K562 (cell line): ENCODE data around the gene DENND5B. TPM values are rescaled to one million over a fixed set of nuclear protein-coding genes. Genes with fewer than 3 reads are reported as not detected.

Experiments
- ATF1 ChIP-seq, 2 experiments: fragments of 450-650 bp in 1 of 2; IDR thresholded peaks; 2 replicates each; pipeline ENCODE4 v1.6.1; 2016; ENCODE audit warnings: missing compliant biosample characterization in 1 of 2, missing genetic modification characterization in 1 of 2
- BDP1 ChIP-seq: IDR thresholded peaks from 3 replicates; pipeline ENCODE4 v1.6.1; 2011; ENCODE audit not compliant: insufficient read length, insufficient read depth
- CEBPG ChIP-seq, 3 experiments: fragments of 200-800 bp in 1 of 3; sonication (Bioruptor generic) in 1 of 3; sonication (generic) in 1 of 3; formaldehyde crosslinking in 1 of 3; IDR thresholded peaks in 2 of 3; conservative IDR thresholded peaks in 1 of 3; 2 replicates each; pipeline versions ENCODE4 v1.6.1 to v1.8.0; 2016 to 2022; ENCODE audit warnings: missing compliant biosample characterization in 2 of 3, missing genetic modification characterization in 2 of 3, mild to moderate bottlenecking in 1 of 3, missing genetic modification reagents in 1 of 3
- ELF2 ChIP-seq: fragments of 250-450 bp; sonication (Bioruptor Pico); IDR thresholded peaks from 2 replicates; pipeline ENCODE4 v1.5.0; 2021; ENCODE audit warnings: mild to moderate bottlenecking
- GABPB2 ChIP-seq: fragments of 250-450 bp; sonication (Bioruptor Pico); conservative IDR thresholded peaks from 2 replicates; pipeline ENCODE4 v1.5.1; 2021; ENCODE audit warnings: mild to moderate bottlenecking
- HDAC3 ChIP-seq: fragments of 450-650 bp; IDR thresholded peaks from 2 replicates; pipeline ENCODE4 v1.6.1; 2018; ENCODE audit warnings: borderline replicate concordance, mild to moderate bottlenecking, moderate library complexity; ENCODE audit not compliant: partially characterized antibody
- KDM2B ChIP-seq: fragments of 250-450 bp; sonication (Bioruptor Pico); IDR thresholded peaks from 2 replicates; pipeline ENCODE4 v1.8.0; 2021; ENCODE audit warnings: mild to moderate bottlenecking, moderate library complexity
- KLF13 ChIP-seq: fragments of 450-650 bp; IDR thresholded peaks from 2 replicates; pipeline ENCODE4 v1.6.1; 2016; ENCODE audit warnings: missing genetic modification characterization, low read depth, mild to moderate bottlenecking, missing compliant biosample characterization, moderate library complexity, borderline replicate concordance
- MEIS2 ChIP-seq: fragments of 450-650 bp; IDR thresholded peaks from 2 replicates; pipeline ENCODE4 v1.6.1; 2014; ENCODE audit warnings: mild to moderate bottlenecking; ENCODE audit not compliant: partially characterized antibody
- MTF1 ChIP-seq: fragments of 250-450 bp; sonication (Bioruptor Pico); IDR thresholded peaks from 2 replicates; pipeline ENCODE4 v1.9.0; 2021; ENCODE audit warnings: moderate library complexity, mild to moderate bottlenecking, inconsistent platforms, borderline replicate concordance
- NR3C1 ChIP-seq: sonication (generic); formaldehyde crosslinking; IDR thresholded peaks from 2 replicates; pipeline ENCODE4 v1.8.1; 2022; ENCODE audit warnings: missing genetic modification reagents
- NRF1 ChIP-seq, 2 experiments: fragments of 450-650 bp; IDR thresholded peaks in 1 of 2; conservative IDR thresholded peaks in 1 of 2; 2 replicates each; pipeline ENCODE4 v1.6.1; 2014; ENCODE audit warnings: mild to moderate bottlenecking in 2 of 2
- OTX1 ChIP-seq: fragments of 450-650 bp; formaldehyde crosslinking; IDR thresholded peaks from 2 replicates; pipeline ENCODE4 v1.4.0; 2022; ENCODE audit warnings: mild to moderate bottlenecking
- PRPF4 ChIP-seq: fragments of 200-400 bp; formaldehyde crosslinking; IDR thresholded peaks from one replicate; pipeline ENCODE4 v1.6.1; 2017; ENCODE audit warnings: low read length, low read depth, mild to moderate bottlenecking; ENCODE audit not compliant: insufficient read depth, poor library complexity, severe bottlenecking
- PYGO2 ChIP-seq: fragments of 450-650 bp; IDR thresholded peaks from 2 replicates; pipeline ENCODE4 v1.6.1; 2016; ENCODE audit warnings: mild to moderate bottlenecking, missing genetic modification characterization, moderate library complexity, missing compliant biosample characterization
- SPI1 ChIP-seq: IDR thresholded peaks from 2 replicates; pipeline ENCODE4 v1.6.1; 2011; ENCODE audit warnings: low read depth, low read length, control low read depth, borderline replicate concordance
- TCF7 ChIP-seq: sonication (generic); IDR thresholded peaks from 2 replicates; pipeline ENCODE4 v1.6.1; 2016; ENCODE audit warnings: antibody characterized with exemption, borderline replicate concordance
- ZNF830 ChIP-seq: fragments of 250-450 bp; sonication (Bioruptor Pico); IDR thresholded peaks from 2 replicates; pipeline ENCODE4 v1.5.0; 2021; ENCODE audit warnings: mild to moderate bottlenecking
- polyA plus RNA-seq, 8 experiments: library from polyadenylated mRNA; depleted of rRNA in 4 of 8; stranded (reverse) in 5 of 8; unstranded in 3 of 8; fragments of >200 nt; fragmentation: Nextera tagmentation in 2 of 8; fragmentation: Illumina TruSeq in 1 of 8; extraction: Ambion mirVana in 2 of 8; extraction: Trizol in 1 of 8; gene quantifications; 2 replicates each; pipeline versions ENCODE4 v1.2.1 to v1.2.3, GENCODE V29; 2011 to 2014; ENCODE audit warnings: inconsistent platforms in 1 of 8, missing spikeins in 1 of 8
- total RNA-seq, 7 experiments: library from RNA; depleted of rRNA in 6 of 7; stranded (reverse); fragments of >200 nt in 6 of 7; fragmentation: Illumina TruSeq in 2 of 7; extraction: Trizol in 2 of 7; gene quantifications; 2 replicates each; pipeline versions ENCODE4 v1.2.1 to v1.2.3, GENCODE V29; 2011 to 2021; ENCODE audit warnings: low replicate concordance in 1 of 7
- TF ChIP-seq, protein P1 (sequence below): sonication (generic); formaldehyde crosslinking; IDR thresholded peaks from 2 replicates; pipeline ENCODE4 v1.8.1; 2023; ENCODE audit warnings: mild to moderate bottlenecking, missing genetic modification reagents
- TF ChIP-seq, protein P2 (sequence below): fragments of 200-800 bp; sonication (Bioruptor generic); IDR thresholded peaks from 2 replicates; pipeline ENCODE4 v1.6.1; 2017; ENCODE audit warnings: missing genetic modification characterization, missing compliant biosample characterization
- TF ChIP-seq, protein P3 (sequence below): sonication (generic); formaldehyde crosslinking; IDR thresholded peaks from 2 replicates; pipeline ENCODE4 v1.8.0; 2022; ENCODE audit warnings: mild to moderate bottlenecking, missing genetic modification reagents

The DENND5B gene
- total and polyA plus RNA-seq, 9 of the 15 experiments (the other 6 are each of a cell fraction or from before 2014, with no cell fraction given): 0.99 to 6.0 (median 3.6) TPM

DNA sequence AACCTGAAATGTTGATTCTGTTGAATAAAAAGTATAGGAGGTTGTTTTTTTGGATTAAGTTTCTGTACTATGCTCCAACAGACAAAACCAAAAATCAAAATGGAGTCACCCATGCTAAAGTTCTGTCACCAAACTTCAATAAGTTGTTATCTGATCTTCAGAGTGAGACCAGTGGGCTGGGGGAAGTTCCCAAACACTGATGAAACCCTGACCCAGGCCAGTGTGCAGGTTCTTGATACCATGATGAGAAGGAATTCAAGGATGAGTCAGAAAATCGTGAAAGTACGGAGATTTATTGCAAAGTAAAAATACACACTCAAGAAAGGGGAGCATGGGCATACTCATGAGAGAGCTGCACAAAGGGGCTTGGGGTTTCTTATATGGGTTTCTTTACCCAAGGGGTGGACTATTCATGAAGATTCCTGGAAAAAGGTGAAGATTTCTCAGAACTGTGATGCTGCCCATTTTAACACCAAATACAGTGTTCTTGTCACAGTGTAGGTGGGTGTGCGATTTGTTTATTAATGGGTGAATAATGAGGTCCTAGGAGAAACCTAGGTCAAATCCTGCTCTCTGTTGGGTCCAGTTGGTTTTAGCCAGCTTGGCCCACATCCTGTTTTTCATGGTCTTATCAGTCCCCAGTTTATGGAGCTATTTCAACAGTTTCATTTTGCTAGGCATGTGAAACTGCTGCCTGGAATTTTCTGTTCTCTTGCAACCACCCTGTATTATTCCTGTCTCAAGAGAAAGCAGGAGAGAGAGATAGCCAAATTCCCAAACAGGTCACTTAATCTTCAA lies 27.5 kb upstream of the DENND5B start (continued):
- TF ChIP-seq, protein P1, sequence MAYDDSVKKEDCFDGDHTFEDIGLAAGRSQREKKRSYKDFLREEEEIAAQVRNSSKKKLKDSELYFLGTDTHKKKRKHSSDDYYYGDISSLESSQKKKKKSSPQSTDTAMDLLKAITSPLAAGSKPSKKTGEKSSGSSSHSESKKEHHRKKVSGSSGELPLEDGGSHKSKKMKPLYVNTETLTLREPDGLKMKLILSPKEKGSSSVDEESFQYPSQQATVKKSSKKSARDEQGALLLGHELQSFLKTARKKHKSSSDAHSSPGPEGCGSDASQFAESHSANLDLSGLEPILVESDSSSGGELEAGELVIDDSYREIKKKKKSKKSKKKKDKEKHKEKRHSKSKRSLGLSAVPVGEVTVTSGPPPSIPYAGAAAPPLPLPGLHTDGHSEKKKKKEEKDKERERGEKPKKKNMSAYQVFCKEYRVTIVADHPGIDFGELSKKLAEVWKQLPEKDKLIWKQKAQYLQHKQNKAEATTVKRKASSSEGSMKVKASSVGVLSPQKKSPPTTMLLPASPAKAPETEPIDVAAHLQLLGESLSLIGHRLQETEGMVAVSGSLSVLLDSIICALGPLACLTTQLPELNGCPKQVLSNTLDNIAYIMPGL (CRISPR knock-in tag): no peak
- TF ChIP-seq TCF7 (no peak), OTX1 (peak; percentile 98), BDP1 (no peak), PRPF4 (no peak), KLF13 (tag) (peak; percentile 78), ELF2 (CRISPR knock-in tag) (peak; percentile 75; the same call in 1 of the 2 replicates), GABPB2 (CRISPR knock-in tag) (0 out of 2 replicates have a peak, but pooled peaks have one; percentile 37), CEBPG (CRISPR knock-in tag; IDR thresholded peaks at IDR 0.05) (no peak), CEBPG (tag; conservative IDR thresholded peaks at IDR 0.05 in 1 of 2, IDR thresholded peaks at IDR 0.05 in 1 of 2) (peak; percentile 59 to 65; a peak in 3 of 4 replicates), NR3C1 (CRISPR knock-in tag) (no peak), PYGO2 (peak; percentile 94), HDAC3 (no peak), KDM2B (CRISPR knock-in tag) (no peak), NRF1 (conservative IDR thresholded peaks at IDR 0.05 in 1 of 2, IDR thresholded peaks at IDR 0.05 in 1 of 2) (no peak), MTF1 (CRISPR knock-in tag) (no peak), ATF1 (CRISPR knock-in tag; IDR thresholded peaks at IDR 0.05) (no peak), ATF1 (tag; IDR thresholded peaks at IDR 0.05) (peak; percentile 73), ZNF830 (CRISPR knock-in tag) (0 out of 2 replicates have a peak, but pooled peaks have one; percentile 58), SPI1 (peak; percentile 44; the same call in 1 of the 2 replicates), MEIS2 (peak; percentile 61)
- TF ChIP-seq, protein P2, sequence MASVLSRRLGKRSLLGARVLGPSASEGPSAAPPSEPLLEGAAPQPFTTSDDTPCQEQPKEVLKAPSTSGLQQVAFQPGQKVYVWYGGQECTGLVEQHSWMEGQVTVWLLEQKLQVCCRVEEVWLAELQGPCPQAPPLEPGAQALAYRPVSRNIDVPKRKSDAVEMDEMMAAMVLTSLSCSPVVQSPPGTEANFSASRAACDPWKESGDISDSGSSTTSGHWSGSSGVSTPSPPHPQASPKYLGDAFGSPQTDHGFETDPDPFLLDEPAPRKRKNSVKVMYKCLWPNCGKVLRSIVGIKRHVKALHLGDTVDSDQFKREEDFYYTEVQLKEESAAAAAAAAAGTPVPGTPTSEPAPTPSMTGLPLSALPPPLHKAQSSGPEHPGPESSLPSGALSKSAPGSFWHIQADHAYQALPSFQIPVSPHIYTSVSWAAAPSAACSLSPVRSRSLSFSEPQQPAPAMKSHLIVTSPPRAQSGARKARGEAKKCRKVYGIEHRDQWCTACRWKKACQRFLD: peak; percentile 100
- TF ChIP-seq, protein P3, sequence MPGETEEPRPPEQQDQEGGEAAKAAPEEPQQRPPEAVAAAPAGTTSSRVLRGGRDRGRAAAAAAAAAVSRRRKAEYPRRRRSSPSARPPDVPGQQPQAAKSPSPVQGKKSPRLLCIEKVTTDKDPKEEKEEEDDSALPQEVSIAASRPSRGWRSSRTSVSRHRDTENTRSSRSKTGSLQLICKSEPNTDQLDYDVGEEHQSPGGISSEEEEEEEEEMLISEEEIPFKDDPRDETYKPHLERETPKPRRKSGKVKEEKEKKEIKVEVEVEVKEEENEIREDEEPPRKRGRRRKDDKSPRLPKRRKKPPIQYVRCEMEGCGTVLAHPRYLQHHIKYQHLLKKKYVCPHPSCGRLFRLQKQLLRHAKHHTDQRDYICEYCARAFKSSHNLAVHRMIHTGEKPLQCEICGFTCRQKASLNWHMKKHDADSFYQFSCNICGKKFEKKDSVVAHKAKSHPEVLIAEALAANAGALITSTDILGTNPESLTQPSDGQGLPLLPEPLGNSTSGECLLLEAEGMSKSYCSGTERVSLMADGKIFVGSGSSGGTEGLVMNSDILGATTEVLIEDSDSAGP (CRISPR knock-in tag): no peak
